Panc1 (cell line): ENCODE data around the gene SYT5. TPM values are rescaled to one million over a fixed set of nuclear protein-coding genes. Genes with fewer than 3 reads are reported as not detected.

ENCODE experiments used
- ATAC-seq: fragments of 200-7000 bp; cut with Tn5 transposase; 2 replicates; pipeline ENCODE4 v1.9.1; 2020; ENCODE audit warnings: mild to moderate bottlenecking, moderate library complexity
- BruUV-seq: library from RNA; stranded (reverse); fragments of 400-500 nt; replicated peaks from 2 replicates; lab custom pipeline; 2021; lab: Mats Ljungman, UMichigan
- CTCF ChIA-PET: fragments of 300-600 bp; sonication (Branson Sonifier 250); formaldehyde crosslinking; loops from one replicate; lab custom pipeline; 2022; ENCODE audit warnings: antibody characterized with exemption; lab: Charles Lee
- POLR2A ChIA-PET: fragments of 300-600 bp; sonication (Branson Sonifier 250); formaldehyde crosslinking; loops from one replicate; lab custom pipeline; 2022; ENCODE audit warnings: antibody characterized with exemption; lab: Charles Lee
- DNase-seq: peaks from one replicate; pipeline ENCODE4 v3.0.0-alpha.2; 2010; ENCODE audit warnings: low read depth, low spot score
- H3K27ac ChIP-seq: 2 replicates; pipeline ENCODE4 v1.5.1; 2011; ENCODE audit warnings: mild to moderate bottlenecking, low read length, inconsistent platforms
- H3K27me3 ChIP-seq: fragments of 200-500 bp; sonication (Bioruptor generic); 2 replicates; pipeline ENCODE4 v1.6.0; 2014; ENCODE audit warnings: low read length, inconsistent platforms; ENCODE audit not compliant: control insufficient read depth, insufficient read depth
- H3K36me3 ChIP-seq: fragments of 200-500 bp; sonication (Bioruptor generic); 2 replicates; pipeline ENCODE4 v1.5.1; 2014; ENCODE audit warnings: inconsistent platforms, mild to moderate bottlenecking, low read length, moderate library complexity; ENCODE audit not compliant: control insufficient read depth, insufficient read depth
- H3K4me1 ChIP-seq: 2 replicates; pipeline ENCODE4 v1.5.1; 2011; ENCODE audit warnings: inconsistent platforms, mild to moderate bottlenecking, low read length, moderate library complexity; ENCODE audit not compliant: control insufficient read depth, insufficient read depth
- H3K4me3 ChIP-seq, 2 experiments: 2 replicates each; pipeline ENCODE4 v1.5.1; 2011 to 2012; ENCODE audit warnings: low read depth in 2 of 2, low read length in 2 of 2, mild to moderate bottlenecking in 2 of 2, inconsistent platforms in 1 of 2, moderate library complexity in 1 of 2
- H3K9me3 ChIP-seq: fragments of 200-500 bp; sonication (Bioruptor generic); 2 replicates; pipeline ENCODE4 v1.5.1; 2014; ENCODE audit warnings: low read depth, mild to moderate bottlenecking, inconsistent platforms, low read length, moderate library complexity; ENCODE audit not compliant: control insufficient read depth, insufficient read depth
- POLR2AphosphoS5 ChIP-seq: IDR thresholded peaks from 2 replicates; pipeline ENCODE4 v1.6.1; 2012; ENCODE audit warnings: mild to moderate bottlenecking, low read depth, low read length, moderate library complexity
- SIN3A ChIP-seq: IDR thresholded peaks from 2 replicates; pipeline ENCODE4 v1.6.1; 2012; ENCODE audit warnings: low read depth, mild to moderate bottlenecking, low read length, moderate library complexity, borderline replicate concordance; ENCODE audit not compliant: insufficient read depth
- TCF7L2 ChIP-seq: IDR thresholded peaks from 2 replicates; pipeline ENCODE4 v1.6.1; 2011; ENCODE audit warnings: mild to moderate bottlenecking, low read depth, low read length, inconsistent platforms
- in situ Hi-C: cut with HindIII; loops from 2 replicates; pipeline ENCODE4 v1.10.0; 2016; ENCODE audit warnings: low sequenced_read_pairs, low pct_unique_long_range_greater_than_20kb
- intact Hi-C: fragments of 100-400 bp; cut with micrococcal nuclease; formaldehyde crosslinking; loops from one replicate; pipeline ENCODE4 v1.10.0; 2022; ENCODE audit not compliant: unreplicated experiment
- total RNA-seq: library from RNA; stranded (reverse); gene quantifications from one replicate; pipeline ENCODE4 v1.2.1, GENCODE V29; 2021; ENCODE audit not compliant: unreplicated experiment
- TF ChIP-seq, protein P1 (sequence below): fragments of 450-650 bp; IDR thresholded peaks from 2 replicates; pipeline ENCODE4 v1.5.1; 2017; ENCODE audit warnings: mild to moderate bottlenecking
- TF ChIP-seq, protein P2 (sequence below), 2 experiments: IDR thresholded peaks; 2 replicates each; pipeline ENCODE4 v1.6.1; 2011 to 2012; ENCODE audit warnings: low read depth in 2 of 2, control low read depth in 1 of 2, low read length in 1 of 2, mild to moderate bottlenecking in 1 of 2, moderate library complexity in 1 of 2; ENCODE audit not compliant: insufficient read depth in 1 of 2

The SYT5 gene
- total RNA-seq, 1 experiment from 2014 or later, result 3.2 TPM

DNA sequence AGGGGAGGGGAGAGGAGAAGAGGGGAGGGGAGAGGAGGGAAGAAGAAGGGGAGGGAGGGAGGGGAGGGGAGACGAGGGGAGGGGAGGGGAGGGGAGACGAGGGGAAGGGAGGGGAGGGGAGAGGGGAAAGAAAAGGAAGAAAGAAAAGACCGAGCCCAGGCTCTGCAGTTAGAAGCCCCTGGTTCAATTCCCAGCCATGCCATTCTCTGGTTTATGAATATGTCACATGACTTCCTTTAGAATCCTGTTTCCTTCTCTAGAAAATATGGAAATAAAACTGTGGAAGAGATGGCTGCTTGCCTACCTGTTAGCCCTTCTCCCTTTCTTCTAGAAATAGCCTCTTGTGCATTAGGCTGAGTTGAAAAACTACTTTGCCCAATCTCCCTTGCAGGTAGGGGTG, 45.4 kb downstream of the SYT5 start:
- ATAC-seq, result no peak
- Histone ChIP-seq H3K4me1 (peaks cover 3% of the 10 kb centered on the region; the same call in 1 of the 2 replicates), H3K36me3 (no peaks in the 10 kb centered on the region), H3K9me3 (no peaks in the 10 kb centered on the region), H3K27me3 (no peaks in the 10 kb centered on the region), H3K27ac (no peak overlapping the region), H3K4me3 (no peak overlapping the region)
- intact Hi-C loops, result no loop called here
- in situ Hi-C loops, result no loop called here
- ChIA-PET POLR2A (no interaction called here), CTCF (interaction anchor here (0.6 to 0.8 kb wide), 5 partner anchors 14 to 253 kb away, joined by 3 to 6 read pairs (median 3); partner anchors contain the start of genes PTPRH and TNNT1)
- DNase-seq, result no peak
- no TSS peak for BruUV-seq
- TF ChIP-seq, protein P1, sequence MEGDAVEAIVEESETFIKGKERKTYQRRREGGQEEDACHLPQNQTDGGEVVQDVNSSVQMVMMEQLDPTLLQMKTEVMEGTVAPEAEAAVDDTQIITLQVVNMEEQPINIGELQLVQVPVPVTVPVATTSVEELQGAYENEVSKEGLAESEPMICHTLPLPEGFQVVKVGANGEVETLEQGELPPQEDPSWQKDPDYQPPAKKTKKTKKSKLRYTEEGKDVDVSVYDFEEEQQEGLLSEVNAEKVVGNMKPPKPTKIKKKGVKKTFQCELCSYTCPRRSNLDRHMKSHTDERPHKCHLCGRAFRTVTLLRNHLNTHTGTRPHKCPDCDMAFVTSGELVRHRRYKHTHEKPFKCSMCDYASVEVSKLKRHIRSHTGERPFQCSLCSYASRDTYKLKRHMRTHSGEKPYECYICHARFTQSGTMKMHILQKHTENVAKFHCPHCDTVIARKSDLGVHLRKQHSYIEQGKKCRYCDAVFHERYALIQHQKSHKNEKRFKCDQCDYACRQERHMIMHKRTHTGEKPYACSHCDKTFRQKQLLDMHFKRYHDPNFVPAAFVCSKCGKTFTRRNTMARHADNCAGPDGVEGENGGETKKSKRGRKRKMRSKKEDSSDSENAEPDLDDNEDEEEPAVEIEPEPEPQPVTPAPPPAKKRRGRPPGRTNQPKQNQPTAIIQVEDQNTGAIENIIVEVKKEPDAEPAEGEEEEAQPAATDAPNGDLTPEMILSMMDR, result no peak
- TF ChIP-seq, protein P2, sequence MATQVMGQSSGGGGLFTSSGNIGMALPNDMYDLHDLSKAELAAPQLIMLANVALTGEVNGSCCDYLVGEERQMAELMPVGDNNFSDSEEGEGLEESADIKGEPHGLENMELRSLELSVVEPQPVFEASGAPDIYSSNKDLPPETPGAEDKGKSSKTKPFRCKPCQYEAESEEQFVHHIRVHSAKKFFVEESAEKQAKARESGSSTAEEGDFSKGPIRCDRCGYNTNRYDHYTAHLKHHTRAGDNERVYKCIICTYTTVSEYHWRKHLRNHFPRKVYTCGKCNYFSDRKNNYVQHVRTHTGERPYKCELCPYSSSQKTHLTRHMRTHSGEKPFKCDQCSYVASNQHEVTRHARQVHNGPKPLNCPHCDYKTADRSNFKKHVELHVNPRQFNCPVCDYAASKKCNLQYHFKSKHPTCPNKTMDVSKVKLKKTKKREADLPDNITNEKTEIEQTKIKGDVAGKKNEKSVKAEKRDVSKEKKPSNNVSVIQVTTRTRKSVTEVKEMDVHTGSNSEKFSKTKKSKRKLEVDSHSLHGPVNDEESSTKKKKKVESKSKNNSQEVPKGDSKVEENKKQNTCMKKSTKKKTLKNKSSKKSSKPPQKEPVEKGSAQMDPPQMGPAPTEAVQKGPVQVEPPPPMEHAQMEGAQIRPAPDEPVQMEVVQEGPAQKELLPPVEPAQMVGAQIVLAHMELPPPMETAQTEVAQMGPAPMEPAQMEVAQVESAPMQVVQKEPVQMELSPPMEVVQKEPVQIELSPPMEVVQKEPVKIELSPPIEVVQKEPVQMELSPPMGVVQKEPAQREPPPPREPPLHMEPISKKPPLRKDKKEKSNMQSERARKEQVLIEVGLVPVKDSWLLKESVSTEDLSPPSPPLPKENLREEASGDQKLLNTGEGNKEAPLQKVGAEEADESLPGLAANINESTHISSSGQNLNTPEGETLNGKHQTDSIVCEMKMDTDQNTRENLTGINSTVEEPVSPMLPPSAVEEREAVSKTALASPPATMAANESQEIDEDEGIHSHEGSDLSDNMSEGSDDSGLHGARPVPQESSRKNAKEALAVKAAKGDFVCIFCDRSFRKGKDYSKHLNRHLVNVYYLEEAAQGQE (IDR thresholded peaks at IDR 0.05; ENCODE audit: insufficient read depth in 1 of 2, low read depth in 2 of 2, low read length in 1 of 2), result no peak
- TF ChIP-seq TCF7L2 (no peak), POLR2AphosphoS5 (no peak), SIN3A (no peak)

DNA sequence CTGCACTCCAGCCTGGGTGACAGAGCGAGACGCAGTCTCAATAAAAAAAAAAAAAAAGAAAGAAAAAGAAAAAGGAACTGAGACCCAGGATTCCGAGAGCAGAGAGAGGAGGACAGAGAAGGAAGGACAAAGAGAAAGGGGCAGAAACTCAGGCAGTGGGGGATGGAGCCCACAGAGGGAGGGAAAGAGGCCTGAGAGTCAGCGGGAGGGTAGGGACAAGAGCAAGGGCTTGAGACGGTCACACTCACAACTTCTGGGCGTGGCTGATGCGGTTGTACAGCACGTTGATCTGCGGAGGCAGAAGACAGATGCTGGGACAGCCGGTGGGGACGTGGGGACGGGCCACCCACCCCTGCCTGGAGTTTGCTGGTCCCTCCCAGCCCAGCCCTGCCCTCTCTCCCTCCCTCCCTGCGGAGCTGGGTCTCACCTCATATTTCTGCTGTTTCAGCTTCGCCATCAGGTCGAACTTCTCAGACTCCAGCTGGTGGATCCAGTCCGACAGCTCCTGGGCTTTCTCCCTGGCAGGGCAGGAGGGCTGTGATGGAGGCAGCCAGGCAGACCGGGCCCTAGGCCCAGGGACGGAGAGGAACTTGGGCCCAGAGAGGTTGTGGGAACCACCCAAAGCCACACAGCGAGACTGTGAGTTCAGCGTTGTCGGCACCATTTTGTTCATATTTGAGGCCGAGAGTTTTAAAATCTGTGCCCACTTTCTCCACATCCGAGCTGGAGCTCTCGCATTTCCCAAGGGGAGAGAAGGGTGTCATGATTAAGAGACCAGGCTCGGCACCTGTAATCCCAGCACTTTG, 46.2 kb downstream of the SYT5 start:
- no TSS peak for BruUV-seq
- in situ Hi-C loops, result no loop called here

More for the DNA sequence above, 46.2 kb downstream of the SYT5 start:
- Histone ChIP-seq H3K9me3 (no peaks in the 10 kb centered on the region), H3K4me1 (peaks cover 3% of the 10 kb centered on the region; the same call in 1 of the 2 replicates), H3K4me3 (no peak overlapping the region), H3K27me3 (no peaks in the 10 kb centered on the region), H3K27ac (no peak overlapping the region), H3K36me3 (no peaks in the 10 kb centered on the region)
- ATAC-seq (no peak), DNase-seq (no peak)
- POLR2A ChIA-PET, result no interaction called here
- TF ChIP-seq POLR2AphosphoS5, result no peak
- TF ChIP-seq TCF7L2, result no peak
- TF ChIP-seq, protein P1, result no peak
- TF ChIP-seq, protein P2 (IDR thresholded peaks at IDR 0.05; ENCODE audit: insufficient read depth in 1 of 2, low read depth in 2 of 2, low read length in 1 of 2), result no peak
- no peak for TF ChIP-seq SIN3A
- intact Hi-C loops, result no loop called here
- CTCF ChIA-PET, result no interaction called here
